ENCODE data around the gene POMT1. TPM values are rescaled to one million over a fixed set of nuclear protein-coding genes. Genes with fewer than 3 reads are reported as not detected.

Gene POMT1
- total RNA-seq, 2 donors from 2014 or later, result 13.7 to 16.4 TPM

GRCh38 chr9:131482343-131483006 lies 20.2 kb upstream of the POMT1 start:
- Histone ChIP-seq H3K4me1 (peaks cover 0 to 39% of the 10 kb centered on the region in 2 donors), H3K4me3 (no peak overlapping the region), H3K27me3 (no peaks in the 10 kb centered on the region), H3K9me3 (no peaks in the 10 kb centered on the region), H3K36me3 (peaks cover 97% of the 10 kb centered on the region), H3K27ac (peak overlapping the region; percentile 79 to 87)
- DNase-seq (ENCODE audit: low spot score), result no peak
- no peak for TF ChIP-seq CTCF (IDR thresholded peaks at IDR 0.05)

DNA sequence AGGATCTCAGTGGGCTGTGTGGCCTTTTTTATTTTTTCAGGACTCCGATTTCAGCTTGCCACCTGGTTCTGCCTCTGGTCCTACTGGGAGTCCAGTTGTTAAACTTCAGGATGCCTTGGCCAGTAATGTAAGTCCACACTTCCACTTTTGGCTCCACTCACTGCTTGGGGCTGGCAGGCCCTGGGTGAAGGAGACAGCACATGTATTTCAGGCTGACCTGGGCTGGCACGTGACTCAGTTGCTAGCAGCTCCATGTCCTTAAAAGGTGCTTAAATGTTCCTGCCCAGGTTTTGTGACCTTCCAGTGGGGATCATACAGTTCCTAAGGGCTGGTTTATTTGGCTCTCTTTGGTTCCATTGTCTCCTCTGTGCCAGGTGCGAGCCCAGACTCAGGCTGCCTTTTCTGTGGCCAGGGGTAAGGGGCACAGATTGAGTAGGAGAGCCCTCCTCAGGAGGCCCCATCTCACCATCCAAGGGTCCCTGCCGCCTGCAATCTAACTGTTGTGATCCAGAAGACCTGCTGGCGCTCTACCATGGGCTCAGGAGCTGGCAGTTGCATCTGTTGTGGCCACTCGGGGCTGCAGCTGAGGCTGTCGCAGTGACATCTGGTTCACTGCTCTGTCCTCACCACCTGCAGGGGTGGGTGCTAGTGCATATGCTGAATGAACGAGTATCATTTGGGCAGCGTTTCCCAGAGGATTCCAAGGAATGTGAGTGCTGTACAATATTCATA lies 19.2 kb upstream of the POMT1 start:
- Histone ChIP-seq H3K27me3 (no peaks in the 10 kb centered on the region), H3K4me1 (peaks cover 0 to 38% of the 10 kb centered on the region in 2 donors), H3K27ac (peak overlapping the region; percentile 79 to 87), H3K4me3 (no peak overlapping the region), H3K36me3 (peaks cover 97% of the 10 kb centered on the region), H3K9me3 (no peaks in the 10 kb centered on the region)
- peak; percentile 75 for DNase-seq (ENCODE audit: low spot score)
- no peak for TF ChIP-seq CTCF (IDR thresholded peaks at IDR 0.05)

- TF ChIP-seq CTCF (IDR thresholded peaks at IDR 0.05), result no peak
- H3K27ac ChIP-seq, result peak overlapping the region; percentile 79 to 87
- peaks cover 97% of the 10 kb centered on the region for H3K36me3 ChIP-seq
- H3K27me3 ChIP-seq, result no peaks in the 10 kb centered on the region
- no peak for DNase-seq (ENCODE audit: low spot score)
- H3K9me3 ChIP-seq, result no peaks in the 10 kb centered on the region
- no peak overlapping the region for H3K4me3 ChIP-seq
- H3K4me1 ChIP-seq, result peaks cover 0 to 38% of the 10 kb centered on the region in 2 donors
Measured at GRCh38 chr9:131484051-131484445, 18.7 kb upstream of the POMT1 start.

GRCh38 chr9:131484560-131485185 lies 18.0 kb upstream of the POMT1 start:
- no peak for TF ChIP-seq CTCF (IDR thresholded peaks at IDR 0.05)
- no peak for DNase-seq (ENCODE audit: low spot score)
- Histone ChIP-seq H3K4me3 (no peak overlapping the region), H3K27ac (peak overlapping the region; percentile 79 to 87), H3K27me3 (no peaks in the 10 kb centered on the region), H3K9me3 (no peaks in the 10 kb centered on the region), H3K36me3 (peaks cover 97% of the 10 kb centered on the region), H3K4me1 (peaks cover 0 to 38% of the 10 kb centered on the region in 2 donors)

DNA sequence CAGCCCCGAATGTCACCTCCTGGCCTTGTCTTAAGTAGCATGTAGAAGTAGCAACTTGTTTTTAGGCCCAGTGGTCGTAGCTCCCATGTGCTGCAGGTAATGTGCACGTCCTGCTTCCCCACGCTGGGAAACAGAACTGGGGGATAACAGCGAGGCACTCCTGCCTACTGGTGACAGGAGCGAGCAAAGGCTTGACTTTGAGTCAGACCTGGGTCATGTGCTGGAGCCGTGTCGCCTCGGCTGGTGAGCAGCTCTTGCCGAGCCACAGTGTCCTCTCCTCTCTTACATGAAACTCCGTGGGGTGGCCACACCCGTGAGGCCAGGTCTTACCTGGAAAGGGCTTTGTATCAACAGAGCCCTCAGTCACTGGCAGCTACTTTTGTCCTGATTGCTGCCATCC lies 17.5 kb upstream of the POMT1 start:
- no peak for DNase-seq (ENCODE audit: low spot score)
- H3K4me3 ChIP-seq, result no peak overlapping the region
- no peaks in the 10 kb centered on the region for H3K27me3 ChIP-seq
- TF ChIP-seq CTCF (IDR thresholded peaks at IDR 0.05), result no peak
- peak overlapping the region; percentile 79 to 87 for H3K27ac ChIP-seq
- peaks cover 97% of the 10 kb centered on the region for H3K36me3 ChIP-seq
- H3K9me3 ChIP-seq, result no peaks in the 10 kb centered on the region
- peaks cover 0 to 38% of the 10 kb centered on the region in 2 donors for H3K4me1 ChIP-seq

Data from right atrium auricular region (tissue), 2 donors.